Stimulated activated CD8-positive, alpha-beta memory T cell treated with anti-CD3 and anti-CD28 coated beads, Interleukin-12 subunit alpha, Interleukin-12 subunit beta, amount 100 ng/mL, for 24 hours (primary cell): ENCODE measurements around the gene ACAD11.

Source experiments
- DNase-seq: peaks from one replicate; pipeline ENCODE4 v3.0.0-alpha.2; 2020; ENCODE audit errors: extremely low read depth

ACAD11 gene, protein sequence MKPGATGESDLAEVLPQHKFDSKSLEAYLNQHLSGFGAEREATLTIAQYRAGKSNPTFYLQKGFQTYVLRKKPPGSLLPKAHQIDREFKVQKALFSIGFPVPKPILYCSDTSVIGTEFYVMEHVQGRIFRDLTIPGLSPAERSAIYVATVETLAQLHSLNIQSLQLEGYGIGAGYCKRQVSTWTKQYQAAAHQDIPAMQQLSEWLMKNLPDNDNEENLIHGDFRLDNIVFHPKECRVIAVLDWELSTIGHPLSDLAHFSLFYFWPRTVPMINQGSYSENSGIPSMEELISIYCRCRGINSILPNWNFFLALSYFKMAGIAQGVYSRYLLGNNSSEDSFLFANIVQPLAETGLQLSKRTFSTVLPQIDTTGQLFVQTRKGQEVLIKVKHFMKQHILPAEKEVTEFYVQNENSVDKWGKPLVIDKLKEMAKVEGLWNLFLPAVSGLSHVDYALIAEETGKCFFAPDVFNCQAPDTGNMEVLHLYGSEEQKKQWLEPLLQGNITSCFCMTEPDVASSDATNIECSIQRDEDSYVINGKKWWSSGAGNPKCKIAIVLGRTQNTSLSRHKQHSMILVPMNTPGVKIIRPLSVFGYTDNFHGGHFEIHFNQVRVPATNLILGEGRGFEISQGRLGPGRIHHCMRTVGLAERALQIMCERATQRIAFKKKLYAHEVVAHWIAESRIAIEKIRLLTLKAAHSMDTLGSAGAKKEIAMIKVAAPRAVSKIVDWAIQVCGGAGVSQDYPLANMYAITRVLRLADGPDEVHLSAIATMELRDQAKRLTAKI

DNA sequence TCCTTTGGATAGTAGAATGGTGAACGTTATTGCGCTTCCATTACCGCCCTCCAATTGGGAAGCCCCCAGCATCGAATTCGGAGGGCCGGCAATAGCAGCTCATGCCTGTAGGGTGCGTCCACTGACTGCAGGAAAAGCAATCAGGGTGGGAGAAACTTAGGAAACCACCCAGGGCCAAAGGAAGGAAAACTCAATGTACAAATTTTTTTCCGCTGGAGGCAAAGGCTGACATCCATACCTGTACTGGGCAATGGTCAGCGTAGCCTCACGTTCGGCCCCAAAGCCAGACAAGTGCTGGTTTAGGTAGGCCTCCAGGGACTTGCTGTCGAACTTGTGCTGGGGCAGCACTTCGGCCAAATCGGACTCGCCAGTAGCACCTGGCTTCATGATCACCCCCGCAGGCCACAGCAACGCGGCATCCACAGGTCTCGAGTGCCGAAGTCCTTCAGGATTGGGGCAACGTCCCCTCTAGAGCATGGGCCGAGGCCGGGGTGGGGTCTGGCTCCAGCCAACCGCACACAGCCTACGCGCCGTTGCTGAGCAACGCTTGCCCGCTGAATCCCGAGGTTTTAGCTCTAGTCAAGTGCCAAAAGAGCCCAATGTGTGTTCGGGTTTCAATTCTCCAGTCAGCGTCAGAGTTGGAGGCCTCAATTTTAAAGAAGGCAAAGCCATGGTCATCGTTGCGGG, at the start of gene ACAD11:
TSS of gene ACAD11 (minus strand) at position 445 of the 687 bp plus-strand sequence. CDS start at position 387, 58 bp downstream.
- DNase-seq, result no peak

DNA sequence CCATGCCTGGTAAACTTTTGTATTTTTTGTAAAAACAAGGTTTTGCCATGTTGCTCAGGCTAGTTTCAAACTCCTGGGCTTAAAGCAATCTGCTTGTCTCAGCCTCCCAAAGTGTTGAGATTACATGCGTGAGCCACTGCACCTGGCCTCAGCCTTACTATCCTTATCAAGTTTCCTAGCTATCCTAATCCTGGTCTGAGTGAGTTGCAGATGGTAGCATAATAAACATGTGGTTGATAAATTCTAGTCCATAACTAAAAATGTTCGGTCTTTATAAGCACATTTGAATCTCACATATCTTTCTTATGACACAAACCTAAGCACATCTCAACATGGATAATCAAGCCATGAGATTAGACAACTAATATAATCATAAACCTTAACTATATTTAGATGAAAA, 44.1 kb upstream of the ACAD11 start:
- no peak for DNase-seq

DNA sequence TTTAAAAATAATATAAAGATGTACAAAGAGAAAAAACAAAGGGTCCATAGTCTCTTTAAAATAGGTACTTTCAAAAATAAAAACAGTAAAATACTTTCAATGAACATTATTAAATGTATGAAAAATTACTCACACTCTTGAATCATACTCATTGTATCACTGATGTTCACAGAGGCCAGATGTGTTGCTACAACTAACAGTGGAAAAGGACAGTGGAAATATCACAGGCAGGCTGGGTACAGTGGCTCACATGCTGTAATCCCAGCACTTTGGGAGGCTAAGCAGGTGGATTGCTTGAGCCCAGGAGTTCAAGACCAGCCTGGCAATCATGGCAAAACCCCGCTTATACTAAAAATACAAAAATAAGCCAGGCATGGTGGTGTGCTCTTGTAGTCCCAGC, 35.8 kb upstream of the ACAD11 start:
- no peak for DNase-seq

DNA sequence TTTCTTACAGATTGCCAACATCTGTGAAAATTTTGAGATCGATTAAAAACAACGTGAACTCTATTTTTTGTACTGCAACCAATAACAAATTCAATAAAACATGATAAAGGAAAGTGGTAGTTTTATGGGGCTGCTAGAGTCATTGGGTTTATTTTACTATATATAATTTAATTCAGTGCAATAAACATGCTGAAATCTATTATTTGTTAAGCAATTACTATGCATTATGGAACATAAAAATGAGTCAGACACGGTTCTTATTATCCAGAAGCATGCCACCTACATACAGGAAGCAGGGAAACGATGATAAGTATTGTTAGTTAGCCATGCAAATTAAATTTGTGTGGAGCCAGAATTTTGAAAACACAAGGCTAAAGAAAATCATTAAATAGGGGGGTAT, 35.4 kb upstream of the ACAD11 start:
- DNase-seq, result no peak

DNA sequence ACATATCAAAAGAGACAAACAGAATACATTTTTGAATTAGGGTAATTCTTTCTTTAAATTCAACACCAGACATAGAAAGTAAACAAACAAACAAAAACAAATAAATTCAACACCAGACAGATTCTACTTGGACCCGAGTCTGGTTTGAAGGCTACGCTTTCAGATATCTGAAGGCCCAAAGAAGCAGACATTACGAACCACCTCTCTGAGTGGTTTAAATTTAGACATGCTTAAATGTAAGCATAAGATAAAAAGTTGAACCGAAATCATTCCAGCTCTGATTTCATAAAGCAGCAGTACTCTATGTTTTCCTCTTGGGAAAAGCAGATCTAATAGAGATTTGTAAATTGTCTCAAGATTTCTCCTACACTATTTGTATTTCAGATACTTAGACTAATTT, 30.4 kb upstream of the ACAD11 start:
- no peak for DNase-seq

DNA sequence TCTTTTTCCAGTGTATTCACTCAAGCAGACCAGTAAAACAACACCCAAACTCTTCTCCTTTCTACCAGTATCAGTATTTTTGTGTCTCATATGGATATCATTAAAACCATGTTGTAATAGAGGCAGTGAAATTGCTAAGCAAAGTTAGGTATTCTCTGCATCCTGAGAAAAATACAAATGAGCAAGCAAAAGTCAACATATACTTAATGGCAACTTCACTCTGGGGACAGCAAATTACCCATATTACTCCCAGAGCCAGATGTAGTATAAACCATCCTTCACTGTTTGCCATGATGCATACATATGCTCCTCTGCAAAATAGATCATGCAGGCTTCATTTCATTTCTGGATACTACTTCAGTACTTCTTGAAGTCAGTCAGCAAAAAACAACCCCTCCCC, 22.6 kb upstream of the ACAD11 start:
- DNase-seq, result no peak

DNA sequence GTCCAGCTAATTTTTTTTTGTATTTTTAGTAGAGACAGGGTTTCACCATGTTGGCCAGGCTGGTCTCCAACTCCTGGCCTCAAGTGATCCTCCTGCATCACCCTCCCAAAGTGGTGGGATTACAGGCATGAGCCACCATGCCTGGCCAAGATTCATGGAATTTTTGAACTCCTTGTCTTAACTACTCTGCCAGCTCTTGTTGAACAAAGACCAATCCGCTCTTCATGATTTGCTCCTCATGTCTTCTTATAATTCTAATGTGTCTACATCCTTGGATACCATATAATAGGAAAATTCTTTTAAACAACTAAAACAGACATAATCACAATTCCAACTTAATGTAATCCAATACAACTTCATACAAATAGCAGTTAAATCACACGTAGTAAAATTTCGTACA, 21.8 kb upstream of the ACAD11 start:
- DNase-seq, result no peak

DNA sequence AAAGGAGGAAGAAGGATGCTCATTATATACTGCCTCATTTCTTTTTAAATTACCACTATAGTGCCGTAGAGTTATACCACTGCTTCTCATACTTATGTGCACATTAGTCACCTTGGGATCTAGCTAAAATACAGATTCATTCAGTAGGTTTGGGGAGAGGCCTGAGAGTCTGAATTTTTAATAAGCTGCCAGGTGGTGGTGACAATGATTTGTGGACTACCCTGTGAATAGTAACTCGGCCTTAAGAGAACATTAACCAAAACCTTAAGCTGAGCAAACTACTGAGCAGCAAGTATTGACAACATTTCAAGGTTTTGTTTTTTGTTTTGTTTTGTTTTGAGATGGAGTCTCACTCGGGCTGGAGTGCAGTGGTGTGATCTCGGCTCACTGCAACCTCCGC, 20.3 kb upstream of the ACAD11 start:
- DNase-seq, result no peak

DNA sequence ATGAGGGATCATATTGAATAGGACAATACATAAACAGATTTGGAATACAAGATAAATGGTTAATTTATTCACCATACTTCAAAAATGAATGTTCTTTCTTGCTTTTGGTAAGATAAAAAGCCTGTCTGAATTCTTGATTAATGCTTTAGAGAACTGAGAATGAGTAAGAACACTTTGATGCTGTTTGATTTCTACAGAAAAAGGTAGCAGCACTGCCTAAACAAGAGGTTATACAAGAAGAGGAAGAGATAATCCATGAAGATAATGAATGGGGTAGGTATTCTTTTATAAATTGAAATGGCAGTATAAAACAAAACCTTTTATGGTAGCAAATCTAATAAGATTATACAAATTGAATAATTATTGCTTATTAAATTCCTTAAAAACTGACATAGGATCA, 15.8 kb upstream of the ACAD11 start:
- no peak for DNase-seq

DNA sequence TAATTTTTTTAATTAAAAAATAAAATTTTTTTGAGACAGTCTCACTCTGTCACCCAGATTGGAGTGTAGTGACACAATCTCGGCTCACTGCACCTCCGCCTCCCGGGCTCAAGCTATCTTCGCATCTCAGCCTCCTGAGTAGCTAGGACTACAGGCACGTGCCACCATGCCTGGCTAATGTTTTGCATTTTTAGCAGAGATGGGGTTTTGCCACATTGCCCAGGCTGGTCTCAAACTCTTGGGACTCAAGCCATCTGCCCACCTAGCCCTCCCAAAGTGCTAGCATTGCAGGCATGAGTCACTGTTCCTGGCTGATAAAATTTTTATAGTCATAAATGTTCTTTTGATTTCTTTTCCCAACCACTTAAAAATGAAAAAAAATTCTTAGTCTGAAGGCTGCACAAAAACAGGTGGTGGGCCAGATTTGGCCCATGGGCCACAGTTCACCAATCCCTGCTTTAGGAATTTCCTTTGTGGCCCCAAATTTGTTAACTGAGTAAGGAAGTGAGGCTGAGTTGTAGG, 9.7 kb upstream of the ACAD11 start:
- no peak for DNase-seq

DNA sequence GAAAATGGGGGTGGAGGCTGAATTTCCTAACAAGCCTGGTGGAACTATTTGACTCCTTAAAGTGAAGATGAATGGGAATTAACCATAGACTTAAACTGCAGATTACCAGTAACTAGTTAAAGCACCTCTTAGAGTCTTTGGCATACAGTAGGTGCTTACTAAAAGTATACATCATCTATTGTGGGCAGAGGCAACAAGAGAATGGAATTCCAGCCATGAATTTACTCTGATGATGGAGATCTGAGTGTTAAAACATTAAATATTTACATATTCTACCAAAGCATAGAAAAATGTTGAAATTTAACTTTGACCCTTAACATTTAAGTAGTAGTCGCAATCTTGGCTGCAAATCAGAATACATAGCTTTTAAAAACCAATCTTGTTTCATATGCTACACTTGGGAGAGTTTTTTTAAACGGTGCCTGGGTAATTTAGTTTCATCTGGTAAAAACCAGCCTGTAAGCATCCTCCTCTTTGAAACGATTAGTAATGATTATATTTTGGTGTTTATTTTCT, 5.7 kb upstream of the ACAD11 start:
- DNase-seq, result no peak

DNA sequence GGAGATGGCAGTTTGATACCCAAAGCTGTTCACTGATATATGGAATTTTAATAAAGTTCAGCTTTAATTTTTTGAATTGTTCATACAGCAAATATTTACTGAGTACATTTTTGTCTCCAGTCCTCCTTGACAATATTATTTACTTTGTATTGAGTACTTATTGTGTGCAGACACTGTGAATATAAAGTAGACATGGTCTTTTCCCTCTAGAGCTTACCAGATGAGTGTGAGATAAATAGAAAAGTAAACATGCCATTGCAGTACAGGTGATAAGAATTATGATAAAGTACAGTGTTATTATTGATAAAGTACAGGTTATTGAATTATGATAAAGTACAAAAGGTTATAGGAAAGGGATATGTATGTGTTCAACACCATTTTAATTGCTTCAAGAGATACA, 2.6 kb upstream of the ACAD11 start:
- DNase-seq, result no peak

DNA sequence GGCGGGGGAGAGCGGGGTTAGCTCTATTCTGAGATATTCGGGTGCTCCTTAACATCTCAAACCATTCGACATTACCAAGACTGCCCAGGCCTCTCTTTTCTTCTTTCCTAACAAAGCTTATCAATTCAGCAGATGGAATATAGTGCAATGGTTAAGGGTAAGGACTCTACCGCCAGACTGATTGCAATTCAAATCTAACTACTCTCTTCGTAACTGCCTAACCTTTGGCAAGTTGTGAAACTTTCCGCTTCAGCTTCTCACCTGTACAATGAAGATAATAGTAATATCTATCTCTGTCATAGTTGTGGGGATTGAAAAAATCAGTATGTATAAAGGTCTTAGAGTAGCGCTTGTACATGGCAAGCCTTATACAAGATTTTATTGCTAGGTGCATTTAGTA, 1.5 kb upstream of the ACAD11 start:
- DNase-seq, result no peak

DNA sequence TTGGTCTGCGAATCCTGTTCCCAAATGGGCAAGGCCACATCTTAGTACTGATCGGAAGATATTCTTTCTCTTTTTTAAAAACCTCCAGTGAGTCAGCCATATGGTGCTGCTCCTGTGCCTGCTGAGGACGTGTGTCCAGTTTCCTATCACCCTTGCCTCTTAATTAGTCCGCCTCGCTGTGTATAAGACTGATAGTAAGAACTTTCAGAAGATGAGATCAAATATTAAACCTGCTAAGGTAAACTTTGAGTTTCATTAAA, 1.1 kb upstream of the ACAD11 start:
- no peak for DNase-seq

DNA sequence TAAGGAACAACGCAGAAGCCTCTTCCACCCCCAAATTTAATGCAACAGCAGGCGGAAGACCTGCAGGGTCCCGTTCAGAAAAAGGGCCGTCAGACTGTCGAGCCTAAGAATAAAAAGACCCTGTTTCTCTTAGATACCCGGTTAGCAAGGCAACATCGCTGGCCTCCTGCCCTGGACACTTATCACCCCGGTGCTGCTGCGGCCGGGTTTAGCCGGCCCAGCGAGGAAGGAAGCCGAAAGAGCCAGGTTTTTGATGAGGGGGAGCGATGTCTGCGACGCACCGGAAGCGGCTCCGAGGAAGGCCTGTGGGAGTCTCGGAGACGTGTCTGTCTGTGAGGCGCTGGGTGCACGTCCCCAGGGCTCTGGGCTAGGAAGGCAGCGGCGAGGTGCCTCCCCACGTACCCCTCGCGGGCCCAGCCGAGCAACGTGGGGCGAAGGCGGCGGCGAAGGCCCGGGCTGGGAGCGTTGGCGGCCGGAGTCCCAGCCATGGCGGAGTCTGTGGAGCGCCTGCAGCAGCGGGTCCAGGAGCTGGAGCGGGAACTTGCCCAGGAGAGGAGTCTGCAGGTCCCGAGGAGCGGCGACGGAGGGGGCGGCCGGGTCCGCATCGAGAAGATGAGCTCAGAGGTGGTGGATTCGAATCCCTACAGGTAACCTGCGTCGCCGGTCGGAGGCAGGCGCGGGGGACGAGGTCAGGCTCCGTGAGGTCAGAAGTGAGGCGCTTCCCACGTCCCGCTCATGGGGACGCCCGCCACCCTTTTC, 622 bp upstream of the ACAD11 start, which contains the start of gene UBA5:
TSS of gene UBA5 (plus strand) at position 278 of the 759 bp plus-strand sequence. CDS start at position 487, 209 bp downstream.
- no peak for DNase-seq

DNA sequence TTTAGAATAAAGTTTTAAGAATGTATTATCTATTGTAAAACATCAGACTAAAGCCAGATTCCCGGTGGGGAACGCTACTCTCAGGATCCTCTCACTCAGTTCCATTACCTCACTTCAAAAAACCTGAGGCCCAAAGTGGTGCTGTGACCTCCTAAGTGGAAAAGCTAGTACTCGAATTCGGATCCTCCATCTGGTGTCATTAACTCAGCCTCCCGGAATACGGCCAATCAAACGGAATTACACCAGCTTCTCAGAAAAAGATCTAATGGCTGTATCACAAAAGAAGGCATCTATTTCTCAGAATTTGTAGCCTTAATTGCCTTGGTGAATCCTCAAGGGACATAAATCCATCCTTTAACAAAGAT, 627 bp downstream of the ACAD11 start:
- no peak for DNase-seq

DNA sequence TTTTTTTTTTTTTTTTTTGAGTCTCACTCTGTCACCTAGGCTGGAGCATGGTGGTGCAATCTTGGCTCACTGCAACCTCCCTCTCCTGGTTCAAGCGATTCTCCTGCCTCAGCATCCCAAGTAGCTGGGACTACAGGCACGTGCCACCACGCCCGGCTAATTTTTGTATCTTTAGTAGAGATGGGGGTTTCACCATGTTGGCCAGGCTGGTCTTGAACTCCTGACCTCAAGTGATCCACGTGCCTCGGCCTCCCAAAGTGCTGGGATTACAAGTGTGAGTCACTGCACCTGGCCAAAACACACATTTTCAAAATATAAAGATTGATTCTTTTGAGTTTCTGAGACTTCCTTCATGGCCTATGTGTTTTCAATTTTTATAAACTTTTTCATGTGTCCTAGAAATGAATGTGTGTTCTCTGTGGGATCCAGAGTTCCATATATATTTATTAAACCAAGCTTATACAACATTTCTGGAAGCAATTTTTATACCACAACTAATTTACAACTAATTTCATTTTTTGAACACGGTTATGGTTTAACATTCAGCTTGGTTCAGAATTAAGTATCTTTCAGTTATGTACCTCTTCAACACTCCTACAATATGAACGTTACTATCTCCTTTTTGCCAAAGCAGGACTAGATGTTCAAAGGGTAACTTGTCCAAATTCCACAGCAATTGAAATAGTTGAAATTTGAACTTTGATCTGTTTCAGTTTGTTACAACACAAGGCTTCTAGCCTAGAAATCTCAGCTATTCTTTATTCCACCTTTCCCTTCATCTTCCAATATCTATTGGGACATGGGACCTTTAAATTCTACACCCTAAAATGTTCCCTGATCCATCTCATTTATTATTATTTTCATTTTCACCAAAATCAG, 1.5 kb downstream of the ACAD11 start:
- no peak for DNase-seq

DNA sequence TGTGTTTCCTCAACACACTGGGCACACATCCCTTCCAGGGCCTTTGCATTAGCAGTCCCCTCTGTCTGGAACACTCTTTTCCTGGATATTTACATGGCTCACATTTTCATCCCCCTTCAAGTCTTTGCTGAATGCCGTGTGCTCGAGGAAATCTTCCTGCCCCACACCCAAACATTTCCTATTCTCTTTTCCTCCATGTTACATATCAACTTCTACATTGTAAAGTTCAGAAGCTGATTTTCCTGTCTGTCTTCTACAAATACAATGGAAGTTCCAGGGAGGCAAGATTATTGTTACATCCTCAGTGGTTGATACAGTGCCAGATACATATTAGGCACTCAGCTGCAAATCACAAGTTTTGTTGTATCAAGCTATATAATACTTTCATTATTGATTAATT, 4.1 kb downstream of the ACAD11 start:
- DNase-seq, result no peak

DNA sequence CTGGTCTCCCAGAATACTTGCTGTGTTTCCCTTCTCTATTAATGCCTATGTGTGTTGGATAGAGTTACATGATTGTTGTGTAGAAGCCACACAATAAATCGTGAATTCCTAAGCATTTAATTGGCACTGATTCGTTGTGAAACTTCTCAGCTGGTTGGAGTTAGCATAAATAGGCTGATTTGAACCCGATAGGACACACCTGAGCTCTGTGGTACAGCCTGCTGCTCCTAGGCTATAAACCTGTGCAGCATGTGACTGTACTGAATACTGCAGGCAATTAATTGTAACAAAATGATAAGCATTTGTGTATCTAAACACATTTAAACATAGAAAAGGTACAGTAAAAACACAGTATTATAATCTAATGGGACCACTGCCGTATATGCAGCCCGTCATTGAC, 4.9 kb downstream of the ACAD11 start:
- DNase-seq, result no peak

DNA sequence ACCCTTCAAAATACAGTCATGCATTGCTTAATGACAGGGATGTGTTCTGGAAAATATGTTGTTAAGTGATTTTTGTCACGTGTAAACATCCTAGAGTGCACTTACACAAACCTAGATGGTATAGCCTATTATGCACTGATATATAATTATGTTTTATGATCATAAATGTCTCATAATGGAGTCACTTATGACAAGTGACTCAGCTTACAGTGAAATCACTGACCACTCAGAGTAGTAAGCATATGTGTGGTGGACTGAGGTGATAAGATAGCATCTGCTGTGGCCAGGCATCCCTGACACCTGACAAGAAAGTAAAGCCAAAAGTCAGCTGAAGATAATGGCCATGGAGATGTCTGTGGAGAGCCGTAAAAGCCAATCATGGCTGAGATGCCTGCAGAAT, 5.4 kb downstream of the ACAD11 start:
- no peak for DNase-seq
